ENCODE data around the gene MLEC.

The MLEC gene

GRCh38 chr12:120699553-120699952 is 12.6 kb downstream of the MLEC start:
- no peak overlapping the region for H2AFZ ChIP-seq (ENCODE audit: low read length)
- H3K9me2 ChIP-seq (ENCODE audit: low read depth, low read length) = no peaks in the 10 kb centered on the region
- TF ChIP-seq EZH2 (IDR thresholded peaks at IDR 0.05; ENCODE audit: borderline replicate concordance, low read length) (no peak), CTCF (IDR thresholded peaks at IDR 0.05; ENCODE audit: low read length) (no peak)
- H3K9me3 ChIP-seq (ENCODE audit: low read length) = no peaks in the 10 kb centered on the region
- H3K4me3 ChIP-seq (ENCODE audit: low read depth, low read length, poor library complexity, severe bottlenecking) = no peak overlapping the region
- H3K79me2 ChIP-seq (ENCODE audit: insufficient read depth, low read length) = no peaks in the 10 kb centered on the region
- no peak overlapping the region for H3K9ac ChIP-seq (ENCODE audit: low read length)
- no peaks in the 10 kb centered on the region for H3F3A ChIP-seq (ENCODE audit: insufficient read depth, low read length)
- H3K36me3 ChIP-seq (ENCODE audit: insufficient read depth, low read length) = peaks cover 84% of the 10 kb centered on the region
- H3K27ac ChIP-seq (ENCODE audit: low read depth, low read length, poor library complexity, severe bottlenecking) = no peak overlapping the region
- H3K27me3 ChIP-seq (ENCODE audit: insufficient read depth, low read length) = no peaks in the 10 kb centered on the region
- H3K4me1 ChIP-seq (ENCODE audit: insufficient read depth, low read length, severe bottlenecking) = no peaks in the 10 kb centered on the region
- H3K4me2 ChIP-seq (ENCODE audit: low read length) = no peak overlapping the region
- no peaks in the 10 kb centered on the region for H4K20me1 ChIP-seq (ENCODE audit: insufficient read depth, low read length)

GRCh38 chr12:120700886-120701285 is 13.9 kb downstream of the MLEC start:
- Histone ChIP-seq H2AFZ (ENCODE audit: low read length) (no peak overlapping the region), H3K36me3 (ENCODE audit: insufficient read depth, low read length) (peaks cover 75% of the 10 kb centered on the region), H3K27me3 (ENCODE audit: insufficient read depth, low read length) (no peaks in the 10 kb centered on the region), H3K4me2 (ENCODE audit: low read length) (no peak overlapping the region), H3K4me3 (ENCODE audit: low read depth, low read length, poor library complexity, severe bottlenecking) (no peak overlapping the region), H3F3A (ENCODE audit: insufficient read depth, low read length) (no peaks in the 10 kb centered on the region), H3K9me3 (ENCODE audit: low read length) (no peaks in the 10 kb centered on the region), H3K79me2 (ENCODE audit: insufficient read depth, low read length) (no peaks in the 10 kb centered on the region), H3K27ac (ENCODE audit: low read depth, low read length, poor library complexity, severe bottlenecking) (no peak overlapping the region), H3K9ac (ENCODE audit: low read length) (no peak overlapping the region), H3K4me1 (ENCODE audit: insufficient read depth, low read length, severe bottlenecking) (no peaks in the 10 kb centered on the region), H3K9me2 (ENCODE audit: low read depth, low read length) (no peaks in the 10 kb centered on the region), H4K20me1 (ENCODE audit: insufficient read depth, low read length) (no peaks in the 10 kb centered on the region)
- TF ChIP-seq CTCF (IDR thresholded peaks at IDR 0.05; ENCODE audit: low read length) (no peak), EZH2 (IDR thresholded peaks at IDR 0.05; ENCODE audit: borderline replicate concordance, low read length) (no peak)

GRCh38 chr12:120702637-120703036 is 15.7 kb downstream of the MLEC start:
- no peaks in the 10 kb centered on the region for H3K9me3 ChIP-seq (ENCODE audit: low read length)

More at GRCh38 chr12:120702637-120703036, 15.7 kb downstream of the MLEC start:
- no peak overlapping the region for H3K4me2 ChIP-seq (ENCODE audit: low read length)
- peaks cover 57% of the 10 kb centered on the region for H3K36me3 ChIP-seq (ENCODE audit: insufficient read depth, low read length)
- H4K20me1 ChIP-seq (ENCODE audit: insufficient read depth, low read length) = no peaks in the 10 kb centered on the region
- H3K27ac ChIP-seq (ENCODE audit: low read depth, low read length, poor library complexity, severe bottlenecking) = no peak overlapping the region
- no peaks in the 10 kb centered on the region for H3K27me3 ChIP-seq (ENCODE audit: insufficient read depth, low read length)
- no peaks in the 10 kb centered on the region for H3K9me2 ChIP-seq (ENCODE audit: low read depth, low read length)
- H3F3A ChIP-seq (ENCODE audit: insufficient read depth, low read length) = no peaks in the 10 kb centered on the region
- no peaks in the 10 kb centered on the region for H3K79me2 ChIP-seq (ENCODE audit: insufficient read depth, low read length)
- no peak overlapping the region for H3K9ac ChIP-seq (ENCODE audit: low read length)
- no peak overlapping the region for H2AFZ ChIP-seq (ENCODE audit: low read length)
- no peak overlapping the region for H3K4me3 ChIP-seq (ENCODE audit: low read depth, low read length, poor library complexity, severe bottlenecking)
- no peaks in the 10 kb centered on the region for H3K4me1 ChIP-seq (ENCODE audit: insufficient read depth, low read length, severe bottlenecking)
- TF ChIP-seq CTCF (IDR thresholded peaks at IDR 0.05; ENCODE audit: low read length) = no peak
- no peak for TF ChIP-seq EZH2 (IDR thresholded peaks at IDR 0.05; ENCODE audit: borderline replicate concordance, low read length)

Measured in OCI-LY1 (cell line).